WTC11 (cell line): ENCODE measurements around the gene ARHGEF10L. TPM values are rescaled to one million over a fixed set of nuclear protein-coding genes. Genes with fewer than 3 reads are reported as not detected.
A peak's percentile ranks its signal among the peaks of the same experiment; 100 is the strongest.

ENCODE experiments used
- ATAC-seq: fragments of 200-7000 bp; cut with Tn5 transposase; 2 replicates; pipeline ENCODE4 v1.10.0; 2021; ENCODE audit warnings: mild to moderate bottlenecking, moderate library complexity
- CTCF ChIA-PET: fragments of 300-600 bp; sonication (Branson Sonifier 250); formaldehyde crosslinking; loops from one replicate; lab custom pipeline; 2021; ENCODE audit warnings: antibody characterized with exemption; lab: Charles Lee
- POLR2A ChIA-PET: fragments of 350-600 bp; sonication (Branson Sonifier 250); formaldehyde crosslinking; loops from one replicate; lab custom pipeline; 2021; ENCODE audit warnings: antibody characterized with exemption; lab: Charles Lee
- DNase-seq: peaks from one replicate; pipeline ENCODE4 v3.0.0; 2021; ENCODE audit warnings: low spot score
- H3K27ac Mint-ChIP-seq: 2 replicates; pipeline ENCODE4 v1.8.0; 2021; ENCODE audit warnings: mixed read lengths
- H3K27me3 Mint-ChIP-seq: 2 replicates; pipeline ENCODE4 v1.8.0; 2021; ENCODE audit warnings: low read depth, mild to moderate bottlenecking, moderate library complexity, mixed read lengths
- H3K36me3 Mint-ChIP-seq: 2 replicates; pipeline ENCODE4 v1.8.0; 2021; ENCODE audit warnings: mixed read lengths
- H3K4me1 Mint-ChIP-seq: 2 replicates; pipeline ENCODE4 v1.8.0; 2022; ENCODE audit warnings: mixed read lengths
- H3K4me3 Mint-ChIP-seq: 2 replicates; pipeline ENCODE4 v1.8.0; 2021; ENCODE audit warnings: mild to moderate bottlenecking, moderate library complexity, mixed read lengths
- H3K9me3 Mint-ChIP-seq: 2 replicates; pipeline ENCODE4 v1.8.0; 2021; ENCODE audit warnings: mixed read lengths
- AFF4 ChIP-seq: sonication (generic); formaldehyde crosslinking; IDR thresholded peaks from 2 replicates; pipeline ENCODE4 v1.8.1; 2023; ENCODE audit warnings: mild to moderate bottlenecking, missing genetic modification reagents, borderline replicate concordance
- AR ChIP-seq: fragments of 250-450 bp; sonication (Bioruptor Pico); IDR thresholded peaks from 2 replicates; pipeline ENCODE4 v1.9.0; 2021; ENCODE audit warnings: mild to moderate bottlenecking
- ATF2 ChIP-seq: sonication (generic); formaldehyde crosslinking; IDR thresholded peaks from 2 replicates; pipeline ENCODE4 v1.8.1; 2022; ENCODE audit warnings: low read depth, missing genetic modification reagents, borderline replicate concordance
- E2F4 ChIP-seq: sonication (generic); formaldehyde crosslinking; IDR thresholded peaks from 2 replicates; pipeline ENCODE4 v1.8.1; 2022; ENCODE audit warnings: low read depth, mild to moderate bottlenecking, moderate library complexity, missing genetic modification reagents, borderline replicate concordance
- E2F5 ChIP-seq: sonication (generic); formaldehyde crosslinking; IDR thresholded peaks from 2 replicates; pipeline ENCODE4 v1.8.1; 2022; ENCODE audit warnings: mild to moderate bottlenecking, moderate library complexity, missing genetic modification reagents
- FOXP4 ChIP-seq: sonication (generic); formaldehyde crosslinking; IDR thresholded peaks from 2 replicates; pipeline ENCODE4 v1.8.0; 2022; ENCODE audit warnings: mild to moderate bottlenecking, missing genetic modification reagents
- GABPB1 ChIP-seq: sonication (generic); formaldehyde crosslinking; IDR thresholded peaks from 2 replicates; pipeline ENCODE4 v1.8.1; 2023; ENCODE audit warnings: mild to moderate bottlenecking, missing genetic modification reagents
- GRHL2 ChIP-seq: fragments of 250-450 bp; sonication (Bioruptor Pico); IDR thresholded peaks from 2 replicates; pipeline ENCODE4 v1.8.0; 2022; ENCODE audit warnings: mild to moderate bottlenecking, moderate library complexity; ENCODE audit not compliant: insufficient replicate concordance, severe bottlenecking
- JAZF1 ChIP-seq: fragments of 250-450 bp; sonication (Bioruptor Pico); IDR thresholded peaks from 2 replicates; pipeline ENCODE4 v1.9.0; 2021; ENCODE audit warnings: moderate library complexity, mild to moderate bottlenecking, inconsistent platforms
- JUN ChIP-seq: sonication (generic); formaldehyde crosslinking; IDR thresholded peaks from 2 replicates; pipeline ENCODE4 v1.8.0; 2023; ENCODE audit warnings: mild to moderate bottlenecking, missing genetic modification reagents
- NFATC4 ChIP-seq: fragments of 250-450 bp; sonication (Bioruptor Pico); IDR thresholded peaks from 2 replicates; pipeline ENCODE4 v1.9.0; 2021; ENCODE audit warnings: mild to moderate bottlenecking
- RORB ChIP-seq: fragments of 250-450 bp; sonication (Bioruptor Pico); IDR thresholded peaks from 2 replicates; pipeline ENCODE4 v1.9.0; 2021; ENCODE audit warnings: mild to moderate bottlenecking
- SMAD4 ChIP-seq: sonication (generic); formaldehyde crosslinking; IDR thresholded peaks from 2 replicates; pipeline ENCODE4 v1.8.0; 2022; ENCODE audit warnings: mild to moderate bottlenecking, missing genetic modification reagents
- USF1 ChIP-seq: sonication (generic); formaldehyde crosslinking; IDR thresholded peaks from 2 replicates; pipeline ENCODE4 v1.8.0; 2022; ENCODE audit warnings: mild to moderate bottlenecking, missing genetic modification reagents
- USF2 ChIP-seq: sonication (generic); formaldehyde crosslinking; IDR thresholded peaks from 2 replicates; pipeline ENCODE4 v1.8.1; 2023; ENCODE audit warnings: mild to moderate bottlenecking, missing genetic modification reagents, moderate library complexity
- ZMAT4 ChIP-seq: fragments of 250-450 bp; sonication (Bioruptor Pico); IDR thresholded peaks from 2 replicates; pipeline ENCODE4 v1.9.0; 2021; ENCODE audit warnings: mild to moderate bottlenecking
- ZNF263 ChIP-seq: sonication (generic); formaldehyde crosslinking; IDR thresholded peaks from 2 replicates; pipeline ENCODE4 v1.8.1; 2022; ENCODE audit warnings: low read depth, mild to moderate bottlenecking, moderate library complexity, missing genetic modification reagents
- ZNF671 ChIP-seq: fragments of 250-450 bp; sonication (Bioruptor Pico); IDR thresholded peaks from 2 replicates; pipeline ENCODE4 v1.8.0; 2021; ENCODE audit warnings: mild to moderate bottlenecking
- total RNA-seq: library from RNA; stranded (reverse); gene quantifications from 3 replicates; pipeline ENCODE4 v1.2.3, GENCODE V29; 2021

Gene ARHGEF10L
- total RNA-seq, 1 experiment from 2014 or later: 34.4 TPM

- H3K27ac Mint-ChIP-seq: peak overlapping the region; percentile 94
- TF ChIP-seq GRHL2 (CRISPR knock-in tag) (no peak), ZMAT4 (no peak), ZNF671 (CRISPR knock-in tag) (no peak), RORB (CRISPR knock-in tag) (no peak), USF1 (peak; percentile 76), JAZF1 (CRISPR knock-in tag) (no peak), USF2 (CRISPR knock-in tag) (peak; percentile 83)
- ATAC-seq (peak; percentile 4), DNase-seq (no peak)
- ChIA-PET POLR2A (interaction anchor here (0.7 to 2.9 kb wide), 3 partner anchors 11 to 75 kb away, joined by 4 to 13 read pairs (median 6); no protein-coding TSS in a partner anchor), CTCF (interaction anchor here (0.6 to 8.5 kb wide), 14 partner anchors 9 to 1006 kb away, joined by 3 to 99 read pairs (median 3); no protein-coding TSS in a partner anchor)
- H3K4me3 Mint-ChIP-seq: peak overlapping the region; percentile 16; the same call in 1 of the 2 replicates
- no peaks in the 10 kb centered on the region for H3K27me3 Mint-ChIP-seq
- H3K4me1 Mint-ChIP-seq: peaks cover 90% of the 10 kb centered on the region
- H3K36me3 Mint-ChIP-seq: no peaks in the 10 kb centered on the region
- no peaks in the 10 kb centered on the region for H3K9me3 Mint-ChIP-seq
Measured at GRCh38 chr1:17551755-17552234, 12.3 kb downstream of the ARHGEF10L start.

- Mint-ChIP-seq H3K4me1 (peaks cover 93% of the 10 kb centered on the region), H3K9me3 (no peaks in the 10 kb centered on the region), H3K27ac (peak overlapping the region; percentile 78), H3K36me3 (no peaks in the 10 kb centered on the region), H3K4me3 (no peak overlapping the region), H3K27me3 (no peaks in the 10 kb centered on the region)
- CTCF ChIA-PET: interaction anchor here (0.6 to 8.5 kb wide), 12 partner anchors 9 to 340 kb away, joined by 3 to 57 read pairs (median 4); no protein-coding TSS in a partner anchor
- DNase-seq (no peak), ATAC-seq (no peak)
- POLR2A ChIA-PET: interaction anchor here (1.5 kb wide), 1 partner anchor 13 kb away, joined by 7 read pairs; no protein-coding TSS in a partner anchor
- TF ChIP-seq FOXP4 (CRISPR knock-in tag) (no peak), NFATC4 (CRISPR knock-in tag) (no peak), SMAD4 (CRISPR knock-in tag) (no peak), GABPB1 (CRISPR knock-in tag) (no peak), E2F5 (CRISPR knock-in tag) (no peak), ATF2 (CRISPR knock-in tag) (no peak), AR (no peak), JUN (CRISPR knock-in tag) (no peak), E2F4 (no peak), ZNF671 (CRISPR knock-in tag) (no peak), ZNF263 (CRISPR knock-in tag) (no peak), AFF4 (CRISPR knock-in tag) (no peak)
Measured at GRCh38 chr1:17553975-17554700, 14.6 kb downstream of the ARHGEF10L start.
